ENCODE measurements around the gene CCAR1. TPM values are rescaled to one million over a fixed set of nuclear protein-coding genes. Genes with fewer than 3 reads are reported as not detected.

Gene CCAR1
- total and polyA plus RNA-seq, 10 of the 15 experiments (the other 5 are each of a cell fraction or from before 2014, with no cell fraction given): 35.5 to 124 (median 79.0) TPM

- Histone ChIP-seq H3K4me3 (no peak overlapping the region), H3K9ac (ENCODE audit: control insufficient read depth, insufficient read depth, low read length) (no peak overlapping the region), H3K36me3 (ENCODE audit: control insufficient read depth in 2 of 2, insufficient read depth in 2 of 2, low read length in 1 of 2) (peaks cover 0 to 2% of the 10 kb centered on the region in 2 experiments; a peak in 1 of 4 replicates), H3K4me2 (ENCODE audit: control insufficient read depth, insufficient read depth) (no peak overlapping the region), H3K27me3 (replicated peaks in 1 of 2; ENCODE audit: control insufficient read depth in 2 of 2, insufficient read depth in 2 of 2, low read length in 1 of 2) (no peaks in the 10 kb centered on the region), H3K79me2 (ENCODE audit: control insufficient read depth, insufficient read depth, low read length) (no peaks in the 10 kb centered on the region), H3K27ac (ENCODE audit: control insufficient read depth, insufficient read depth) (no peak overlapping the region), H4K20me1 (ENCODE audit: control insufficient read depth, insufficient read depth) (no peaks in the 10 kb centered on the region), H3K9me3 (replicated peaks; ENCODE audit: control insufficient read depth, insufficient read depth, low read length) (no peaks in the 10 kb centered on the region), H3K4me1 (ENCODE audit: control insufficient read depth, insufficient read depth, low read length) (no peaks in the 10 kb centered on the region), H2AFZ (ENCODE audit: control insufficient read depth, low read depth, low read length) (no peak overlapping the region)
- 37% methylated on average over 2 of the region's 2 CpGs for WGBS (ENCODE audit: insufficient coverage, insufficient replicate concordance, low lambda C conversion rate, missing lambda C conversion rate)
- TF ChIP-seq ZNF687 (IDR thresholded peaks at IDR 0.05): no peak
- no peak for TF ChIP-seq PML (IDR thresholded peaks at IDR 0.05; ENCODE audit: low read length)
- TF ChIP-seq CREB1 (IDR thresholded peaks at IDR 0.05; ENCODE audit: low read depth): no peak
- TF ChIP-seq NR2C1 (IDR thresholded peaks at IDR 0.05): no peak
- no peak for TF ChIP-seq RUNX3 (IDR thresholded peaks at IDR 0.05; ENCODE audit: low read length)
- TF ChIP-seq HDAC2 (IDR thresholded peaks at IDR 0.05): no peak
- TF ChIP-seq KDM1A (IDR thresholded peaks at IDR 0.05; ENCODE audit: borderline replicate concordance): no peak
- DNase-seq (ENCODE audit: low read depth, low spot score) (no peak), ATAC-seq (no peak), FAIRE-seq (no peak)
- in situ Hi-C loops (cut with MboI) (no loop called here), intact Hi-C loops (cut with micrococcal nuclease; ENCODE audit: unreplicated experiment) (no loop called here)
- no TSS peak for BruUV-seq (replicated peaks)
- ChIA-PET RAD21 (ENCODE audit: unreplicated experiment) (no interaction called here), SMC1A (ENCODE audit: uncharacterized antibody, unreplicated experiment) (interaction anchor here (1.1 to 1.9 kb wide), 2 partner anchors 14 to 32 kb away, joined by 4 read pairs; no protein-coding TSS in a partner anchor), CTCF (no interaction called here), POLR2A (interaction anchor here (0.6 kb wide), 1 partner anchor 114 kb away, joined by 5 read pairs; no protein-coding TSS in a partner anchor)
Measured at GRCh38 chr10:68800211-68800610, 79.2 kb downstream of the CCAR1 start.
